IMR-90 (cell line): ENCODE measurements around the gene DZIP1L. TPM values are rescaled to one million over a fixed set of nuclear protein-coding genes. Genes with fewer than 3 reads are reported as not detected.

Experiments
- ATAC-seq: fragments of 200-7000 bp; cut with Tn5 transposase; 2 replicates; pipeline ENCODE4 v1.9.1; 2020; ENCODE audit warnings: low read depth, mild to moderate bottlenecking, moderate library complexity
- BruUV-seq: library from RNA; stranded (reverse); fragments of 400-500 nt; replicated peaks from 2 replicates; lab custom pipeline; 2021; lab: Mats Ljungman, UMichigan
- CTCF ChIA-PET: fragments of 300-600 bp; formaldehyde crosslinking; extraction: SDS; loops from one replicate; lab custom pipeline; 2021; ENCODE audit warnings: antibody characterized with exemption; lab: Yijun Ruan, JAX
- POLR2A ChIA-PET: fragments of 300-600 bp; sonication (Branson Sonifier 250); formaldehyde crosslinking; loops from one replicate; lab custom pipeline; 2022; ENCODE audit warnings: antibody characterized with exemption; ENCODE audit not compliant: unreplicated experiment; lab: Charles Lee
- DNase-seq: peaks from one replicate; pipeline ENCODE4 v3.0.0; 2013
- H2AFZ ChIP-seq: replicated peaks from 2 replicates; pipeline ENCODE3; 2013; ENCODE audit warnings: low read length, mild to moderate bottlenecking; ENCODE audit not compliant: poor library complexity
- H2AK5ac ChIP-seq: 2 replicates; pipeline ENCODE4 v1.6.1; 2013; ENCODE audit warnings: low read depth, low read length, inconsistent platforms
- H2AK9ac ChIP-seq: replicated peaks from 2 replicates; pipeline ENCODE3; 2013; ENCODE audit warnings: mild to moderate bottlenecking, low read depth, low read length, moderate library complexity; ENCODE audit not compliant: poor library complexity
- H2BK120ac ChIP-seq: 2 replicates; pipeline ENCODE4 v1.6.1; 2013; ENCODE audit warnings: low read depth, low read length, inconsistent platforms
- H2BK15ac ChIP-seq: 3 replicates; pipeline ENCODE4 v1.6.1; 2013; ENCODE audit warnings: low read depth, low read length, inconsistent platforms
- H2BK20ac ChIP-seq: 2 replicates; pipeline ENCODE4 v1.6.1; 2013; ENCODE audit warnings: low read depth, mild to moderate bottlenecking, inconsistent platforms, low read length, moderate library complexity
- H2BK5ac ChIP-seq: 2 replicates; pipeline ENCODE4 v1.6.1; 2013; ENCODE audit warnings: mild to moderate bottlenecking, low read depth, low read length, inconsistent platforms; ENCODE audit not compliant: poor library complexity, severe bottlenecking
- H3K14ac ChIP-seq: replicated peaks from 2 replicates; pipeline ENCODE4 v1.6.1; 2013; ENCODE audit warnings: low read depth, low read length, inconsistent platforms
- H3K18ac ChIP-seq: 2 replicates; pipeline ENCODE4 v1.6.1; 2013; ENCODE audit warnings: low read depth, low read length, control low read depth
- H3K23ac ChIP-seq: 2 replicates; pipeline ENCODE4 v1.6.1; 2013; ENCODE audit warnings: low read depth, low read length, inconsistent platforms
- H3K27ac ChIP-seq: 2 replicates; pipeline ENCODE4 v1.5.1; 2013; ENCODE audit warnings: mild to moderate bottlenecking, control low read depth, low read length; ENCODE audit not compliant: insufficient read depth
- H3K27me3 ChIP-seq: 2 replicates; pipeline ENCODE4 v1.6.1; 2013; ENCODE audit warnings: low read length; ENCODE audit not compliant: control insufficient read depth, insufficient read depth
- H3K36me3 ChIP-seq: 2 replicates; pipeline ENCODE4 v1.6.1; 2013; ENCODE audit warnings: low read length, mixed read lengths; ENCODE audit not compliant: control insufficient read depth, insufficient read depth
- H3K4ac ChIP-seq: 2 replicates; pipeline ENCODE4 v1.6.1; 2013; ENCODE audit warnings: low read depth, low read length, inconsistent platforms
- H3K4me1 ChIP-seq: 2 replicates; pipeline ENCODE4 v1.6.1; 2013; ENCODE audit warnings: low read length, mixed read lengths; ENCODE audit not compliant: control insufficient read depth, insufficient read depth
- H3K4me2 ChIP-seq: 2 replicates; pipeline ENCODE4 v1.6.1; 2013; ENCODE audit warnings: low read depth, mild to moderate bottlenecking, control low read depth, low read length, moderate library complexity
- H3K4me3 ChIP-seq: 2 replicates; pipeline ENCODE4 v1.5.1; 2013; ENCODE audit warnings: low read depth, mild to moderate bottlenecking, control low read depth, low read length, moderate library complexity; ENCODE audit not compliant: insufficient read depth
- H3K56ac ChIP-seq: 2 replicates; pipeline ENCODE4 v1.6.1; 2013; ENCODE audit warnings: low read length, inconsistent platforms; ENCODE audit not compliant: insufficient read depth; ENCODE audit errors: extremely low read depth
- H3K79me1 ChIP-seq, 2 experiments: 2 replicates each; pipeline ENCODE4 v1.6.1; 2013; ENCODE audit warnings: low read length in 2 of 2, inconsistent platforms in 1 of 2, low read depth in 1 of 2
- H3K9ac ChIP-seq: 2 replicates; pipeline ENCODE4 v1.6.1; 2013; ENCODE audit warnings: low read depth, low read length, control low read depth
- H3K9me1 ChIP-seq: 2 replicates; pipeline ENCODE4 v1.6.1; 2013; ENCODE audit warnings: low read length, inconsistent platforms; ENCODE audit not compliant: insufficient read depth
- H3K9me3 ChIP-seq: 2 replicates; pipeline ENCODE4 v1.6.1; 2013; ENCODE audit warnings: low read length; ENCODE audit not compliant: control insufficient read depth, insufficient read depth
- H4K20me1 ChIP-seq: 2 replicates; pipeline ENCODE4 v1.6.1; 2013; ENCODE audit warnings: low read length, inconsistent platforms; ENCODE audit not compliant: insufficient read depth
- H4K5ac ChIP-seq: 2 replicates; pipeline ENCODE4 v1.6.1; 2013; ENCODE audit warnings: mild to moderate bottlenecking, low read depth, low read length, control low read depth
- H4K8ac ChIP-seq, 2 experiments: 2 replicates each; pipeline ENCODE4 v1.6.1; 2013; ENCODE audit warnings: low read depth in 2 of 2, low read length in 2 of 2, control low read depth in 1 of 2, inconsistent platforms in 1 of 2
- H4K91ac ChIP-seq: 2 replicates; pipeline ENCODE4 v1.6.1; 2013; ENCODE audit warnings: low read depth, low read length, inconsistent platforms; ENCODE audit not compliant: insufficient read depth
- BHLHE40 ChIP-seq: fragments of 150-350 bp; IDR thresholded peaks from 2 replicates; pipeline ENCODE4 v1.6.1; 2016; ENCODE audit warnings: mild to moderate bottlenecking, low read depth, low read length
- ELK1 ChIP-seq: fragments of 150-350 bp; IDR thresholded peaks from 2 replicates; pipeline ENCODE4 v1.6.1; 2016; ENCODE audit warnings: low read depth, mild to moderate bottlenecking, low read length, moderate library complexity, borderline replicate concordance
- USF2 ChIP-seq: fragments of 150-350 bp; IDR thresholded peaks from 2 replicates; pipeline ENCODE4 v1.6.1; 2017; ENCODE audit warnings: mild to moderate bottlenecking, antibody characterized with exemption, low read length, low read depth
- WGBS, 2 experiments: methylation state at CpG; one replicate each; pipeline versions ENCODE4 v1.1.5 to v1.1.7; 2013; ENCODE audit warnings: missing lambda C conversion rate in 2 of 2; ENCODE audit not compliant: insufficient read length in 1 of 2; ENCODE audit errors: extremely low coverage in 2 of 2; 5-methylcytosine and 5-hydroxymethylcytosine counted together
- dilution Hi-C: fragments of 300-500 bp; cut with HindIII; formaldehyde crosslinking; loops from one replicate; pipeline ENCODE4 v1.14.3; 2018; ENCODE audit warnings: low sequenced_read_pairs; ENCODE audit not compliant: unreplicated experiment
- in situ Hi-C: fragments of 300-500 bp; cut with MboI; formaldehyde crosslinking; loops from 3 replicates; pipeline ENCODE4 v1.14.3; 2019; ENCODE audit warnings: low sequenced_read_pairs, inconsistent platforms, mixed read lengths
- intact Hi-C: fragments of 100-400 bp; cut with micrococcal nuclease; formaldehyde crosslinking; loops from 2 replicates; pipeline ENCODE4 v1.10.0; 2022
- polyA plus RNA-seq, 3 experiments: library from polyadenylated mRNA; depleted of rRNA; stranded (reverse); fragments of >200 nt; gene quantifications; 2 replicates each; pipeline ENCODE4 v1.2.3, GENCODE V29; 2012; ENCODE audit warnings: low replicate concordance in 1 of 3
- total RNA-seq: library from RNA; depleted of rRNA; stranded (reverse); fragments of >200 nt; gene quantifications from 2 replicates; pipeline ENCODE4 v1.2.3, GENCODE V29; 2012

The DZIP1L gene
- total and polyA plus RNA-seq, 2 of the 4 experiments (the other 2 are of a cell fraction) = 12.9 to 14.7 TPM

GRCh38 chr3:138124188-138124587 lies 8.8 kb upstream of the DZIP1L start:
- Histone ChIP-seq H3K9me1 (peaks cover 6% of the 10 kb centered on the region), H3K18ac (no peak overlapping the region), H3K4me3 (no peak overlapping the region), H3K23ac (no peak overlapping the region), H2AK9ac (peak overlapping the region; percentile 1), H3K9ac (no peak overlapping the region), H4K20me1 (no peaks in the 10 kb centered on the region), H3K27ac (no peak overlapping the region), H2AK5ac (no peak overlapping the region), H4K91ac (no peak overlapping the region), H3K4me2 (no peak overlapping the region), H2BK120ac (no peak overlapping the region), H2BK15ac (no peak overlapping the region), H2AFZ (no peak overlapping the region), H4K5ac (no peak overlapping the region), H3K14ac (no peak overlapping the region), H4K8ac (no peak overlapping the region), H3K36me3 (no peaks in the 10 kb centered on the region), H3K27me3 (no peaks in the 10 kb centered on the region; the same call in 1 of the 2 replicates), H3K79me1 (no peaks in the 10 kb centered on the region), H3K4me1 (peaks cover 11% of the 10 kb centered on the region), H3K4ac (peak overlapping the region; percentile 10; the same call in 1 of the 2 replicates), H3K56ac (no peak overlapping the region), H2BK20ac (peak overlapping the region; percentile 33; the same call in 1 of the 2 replicates), H2BK5ac (no peak overlapping the region), H3K9me3 (no peaks in the 10 kb centered on the region; the same call in 1 of the 2 replicates)
- intact Hi-C loops = loop anchor here (5.0 kb wide), 1 partner anchor 303 kb away; no protein-coding TSS in a partner anchor
- DNase-seq (no peak), ATAC-seq (no peak)
- POLR2A ChIA-PET = no interaction called here
- in situ Hi-C loops = no loop called here
- no CpG with 5 or more reads among the region's 6 CpGs for WGBS, 2 experiments
- BruUV-seq = no TSS peak
- dilution Hi-C loops = no loop called here
- CTCF ChIA-PET = no interaction called here
- TF ChIP-seq ELK1 (no peak), USF2 (no peak), BHLHE40 (no peak)
